Type B pancreatic cell (in vitro differentiated cells): ENCODE results near the gene NFE2L1. TPM values are rescaled to one million over a fixed set of nuclear protein-coding genes. Genes with fewer than 3 reads are reported as not detected.
A peak's percentile ranks its signal among the peaks of the same experiment; 100 is the strongest.
"Not testable (repeated sequence)": the region's sequence is repeated elsewhere in the genome, so short reads cannot be mapped to it uniquely, and the experiment has no call there.

ENCODE experiments used
- DNase-seq: peaks from one replicate; pipeline ENCODE4 v3.0.0; 2021; ENCODE audit warnings: mixed read lengths; ENCODE audit not compliant: unreplicated experiment; ENCODE audit errors: extremely low spot score
- H3K27ac Mint-ChIP-seq: 2 replicates; pipeline ENCODE4 v1.8.0; 2021; ENCODE audit warnings: mild to moderate bottlenecking, mixed read lengths
- H3K27me3 Mint-ChIP-seq: 2 replicates; pipeline ENCODE4 v1.8.0; 2021; ENCODE audit warnings: mixed read lengths
- H3K36me3 Mint-ChIP-seq: 2 replicates; pipeline ENCODE4 v1.8.0; 2021; ENCODE audit warnings: mixed read lengths
- H3K4me1 Mint-ChIP-seq: one replicate; pipeline ENCODE4 v1.8.0; 2021; ENCODE audit warnings: mixed read lengths; ENCODE audit not compliant: unreplicated experiment
- H3K4me3 Mint-ChIP-seq: 2 replicates; pipeline ENCODE4 v1.8.0; 2021; ENCODE audit warnings: mild to moderate bottlenecking, mixed read lengths
- H3K9me3 Mint-ChIP-seq: 2 replicates; pipeline ENCODE4 v1.8.0; 2021; ENCODE audit warnings: mixed read lengths
- CTCF ChIP-seq: fragments of 200-600 bp; sonication (generic); conservative IDR thresholded peaks from 2 replicates; pipeline ENCODE4 v1.5.0; 2021; ENCODE audit warnings: antibody characterized with exemption, mild to moderate bottlenecking
- total RNA-seq: library from RNA; stranded (reverse); gene quantifications from 2 replicates; pipeline ENCODE4 v1.2.1, GENCODE V29; 2021; ENCODE audit warnings: low replicate concordance

Gene NFE2L1
- total RNA-seq, 1 donor from 2014 or later, result 99.1 TPM

- Mint-ChIP-seq H3K27ac (no peak overlapping the region), H3K9me3 (no peaks in the 10 kb centered on the region), H3K4me1 (peaks cover 9% of the 10 kb centered on the region), H3K36me3 (no peaks in the 10 kb centered on the region), H3K27me3 (peaks cover 39% of the 10 kb centered on the region), H3K4me3 (no peak overlapping the region)
- no peak for TF ChIP-seq CTCF
- no peak for DNase-seq
Observed at GRCh38 chr17:48030531-48030930, 17.6 kb upstream of the NFE2L1 start.

GRCh38 chr17:48031966-48032365 lies 16.2 kb upstream of the NFE2L1 start:
- H3K36me3 Mint-ChIP-seq, result no peaks in the 10 kb centered on the region
- H3K27me3 Mint-ChIP-seq, result peaks cover 51% of the 10 kb centered on the region
- H3K27ac Mint-ChIP-seq, result no peak overlapping the region
- no peaks in the 10 kb centered on the region for H3K9me3 Mint-ChIP-seq
- no peak for TF ChIP-seq CTCF
- no peaks in the 10 kb centered on the region for H3K4me1 Mint-ChIP-seq
- DNase-seq, result no peak
- no peak overlapping the region for H3K4me3 Mint-ChIP-seq

GRCh38 chr17:48034734-48035133 lies 13.4 kb upstream of the NFE2L1 start:
- not testable (repeated sequence) for H3K36me3 Mint-ChIP-seq, H3K27ac Mint-ChIP-seq, H3K9me3 Mint-ChIP-seq, DNase-seq, H3K4me3 Mint-ChIP-seq, H3K4me1 Mint-ChIP-seq
- H3K27me3 Mint-ChIP-seq, result peaks cover 68% of the 10 kb centered on the region

GRCh38 chr17:48036693-48037035 lies 11.5 kb upstream of the NFE2L1 start:
- no peak for TF ChIP-seq CTCF
- H3K27ac Mint-ChIP-seq, result no peak overlapping the region
- no peaks in the 10 kb centered on the region for H3K4me1 Mint-ChIP-seq
- H3K27me3 Mint-ChIP-seq, result peaks cover 61% of the 10 kb centered on the region
- no peaks in the 10 kb centered on the region for H3K9me3 Mint-ChIP-seq
- DNase-seq, result no peak
- H3K4me3 Mint-ChIP-seq, result peak overlapping the region; percentile 82
- no peaks in the 10 kb centered on the region for H3K36me3 Mint-ChIP-seq

- TF ChIP-seq CTCF, result peak; percentile 61
- no peak for DNase-seq
- peak within 1 kb of the TSS; percentile 21 for H3K27ac Mint-ChIP-seq
Observed at GRCh38 chr17:48037036-48037837, 10.9 kb upstream of the NFE2L1 start, which contains the start of gene COPZ2. Gene COPZ2 (minus strand): TSS chr17:48037797. CDS start chr17:48037777, 20 bp downstream.

GRCh38 chr17:48037838-48038323 lies 10.3 kb upstream of the NFE2L1 start:
- Mint-ChIP-seq H3K4me1 (no peaks in the 10 kb centered on the region), H3K27me3 (peaks cover 54% of the 10 kb centered on the region), H3K36me3 (no peaks in the 10 kb centered on the region), H3K9me3 (no peaks in the 10 kb centered on the region), H3K4me3 (peak overlapping the region; percentile 91), H3K27ac (peak overlapping the region; percentile 21)
- no peak for TF ChIP-seq CTCF
- DNase-seq, result no peak

More at GRCh38 chr17:48037036-48037837, 10.9 kb upstream of the NFE2L1 start, which contains the start of gene COPZ2:
- Mint-ChIP-seq H3K27me3 (peaks cover 58% of the 10 kb centered on the region), H3K9me3 (no peaks in the 10 kb centered on the region), H3K36me3 (no peaks in the 10 kb centered on the region), H3K4me1 (no peaks in the 10 kb centered on the region), H3K4me3 (peak within 1 kb of the TSS; percentile 91)
